ENCODE data around the gene STN1. TPM values are rescaled to one million over a fixed set of nuclear protein-coding genes. Genes with fewer than 3 reads are reported as not detected.

The STN1 gene
- total and polyA plus RNA-seq, 2 of the 8 experiments (the other 6 are each of a cell fraction or from before 2014, with no cell fraction given) = 10.1 to 12.4 TPM

DNA sequence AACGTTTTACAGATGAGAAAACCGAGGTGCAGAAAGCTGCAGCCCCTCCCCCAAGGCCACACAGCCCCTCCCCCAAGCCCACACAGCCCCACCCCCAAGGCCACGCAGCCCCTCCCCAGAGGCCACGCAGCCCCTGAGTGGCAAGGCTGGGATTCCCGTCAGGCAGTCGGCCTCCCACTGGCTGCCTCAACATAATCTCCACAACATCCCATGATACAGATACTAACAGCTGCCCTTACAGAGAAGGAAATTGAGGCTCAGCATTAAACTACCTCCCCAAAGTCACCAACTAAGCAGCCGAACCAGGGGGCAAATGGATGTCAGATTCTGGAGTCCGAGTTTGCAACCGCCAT, 78.5 kb downstream of the STN1 start:
- Histone ChIP-seq H2BK20ac (ENCODE audit: low read length) (peak overlapping the region; percentile 67; the same call in 1 of the 2 replicates), H3K4me2 (ENCODE audit: insufficient read depth in 1 of 2, low read depth in 2 of 2, low read length in 2 of 2) (peak overlapping the region in 1 of 2 experiments; percentile 47; a peak in 1 of 4 replicates), H3K56ac (replicated peaks; ENCODE audit: insufficient read length, low read depth, low read length) (no peak overlapping the region), H3K9me3 (ENCODE audit: insufficient read depth in 2 of 2, low read depth in 1 of 2, low read length in 1 of 2) (no peaks in the 10 kb centered on the region), H3K4me3 (ENCODE audit: extremely low read depth in 1 of 4, insufficient read depth in 2 of 4, low read depth in 3 of 4, low read length in 4 of 4) (no peak overlapping the region), H4K5ac (ENCODE audit: insufficient read length, low read depth, low read length) (no peak overlapping the region), H3K4me1 (replicated peaks in 1 of 4; ENCODE audit: control insufficient read depth in 3 of 4, insufficient read depth in 4 of 4, low read length in 3 of 4) (peaks cover 15 to 30% (median 27%) of the 10 kb centered on the region in 4 experiments), H2BK12ac (ENCODE audit: low read depth, low read length) (peak overlapping the region; percentile 93; the same call in 1 of the 2 replicates), H2BK15ac (ENCODE audit: low read length) (peak overlapping the region; percentile 94; the same call in 1 of the 2 replicates), H3K27me3 (replicated peaks in 1 of 4; ENCODE audit: control insufficient read depth in 3 of 4, extremely low read depth in 1 of 4, insufficient read depth in 3 of 4, low read length in 3 of 4) (no peaks in the 10 kb centered on the region), H3K9ac (replicated peaks in 1 of 4; ENCODE audit: extremely low read depth in 1 of 4, low read depth in 3 of 4, low read length in 3 of 4) (no peak overlapping the region), H3K79me2 (ENCODE audit: control insufficient read depth in 1 of 2, insufficient read depth in 2 of 2, low read length in 2 of 2) (no peaks in the 10 kb centered on the region), H3K23me2 (ENCODE audit: low read depth, low read length) (peaks cover 5% of the 10 kb centered on the region; the same call in 1 of the 2 replicates), H2BK5ac (ENCODE audit: low read depth, low read length) (peak overlapping the region; percentile 77; the same call in 1 of the 2 replicates), H2AFZ (ENCODE audit: low read length) (no peak overlapping the region), H4K20me1 (replicated peaks in 1 of 2; ENCODE audit: control insufficient read depth in 1 of 2, insufficient read depth in 2 of 2, low read length in 2 of 2) (no peaks in the 10 kb centered on the region), H2BK120ac (replicated peaks; ENCODE audit: low read depth, low read length) (peak overlapping the region; percentile 52), H2AK5ac (ENCODE audit: low read depth, low read length) (peak overlapping the region; percentile 92; the same call in 1 of the 2 replicates), H3K79me1 (ENCODE audit: low read depth, low read length) (no peaks in the 10 kb centered on the region), H3K4ac (replicated peaks; ENCODE audit: insufficient read length, low read depth, low read length) (no peak overlapping the region), H4K91ac (replicated peaks; ENCODE audit: insufficient read length, low read length) (peak overlapping the region; percentile 47), H3K36me3 (ENCODE audit: control insufficient read depth in 2 of 4, insufficient read depth in 4 of 4, low read length in 3 of 4) (no peaks in the 10 kb centered on the region), H3K18ac (ENCODE audit: extremely low read depth, low read length) (no peak overlapping the region), H4K8ac (ENCODE audit: extremely low read depth, insufficient read depth, low read length) (no peak overlapping the region), H3K14ac (ENCODE audit: insufficient read length) (no peak overlapping the region), H3K23ac (ENCODE audit: insufficient read length) (no peak overlapping the region), H3K27ac (ENCODE audit: low read depth, low read length) (no peak overlapping the region)
- whole genome bisulfite sequencing, 2 experiments (ENCODE audit: extremely low coverage in 1 of 2, insufficient coverage in 1 of 2, insufficient read length in 1 of 2, insufficient replicate concordance in 2 of 2, low coverage in 1 of 2, low lambda C conversion rate in 2 of 2, missing lambda C conversion rate in 1 of 2) = 76% methylated on average over 5 of the region's 9 CpGs; no CpG with 5 or more reads in 1 of the 2 experiments
- no peak for DNase-seq (ENCODE audit: low read depth in 1 of 2, low spot score in 2 of 2)
- TF ChIP-seq CBX5 (IDR thresholded peaks at IDR 0.05; ENCODE audit: low read depth, low read length) (no peak), GABPA (IDR thresholded peaks at IDR 0.05; ENCODE audit: borderline replicate concordance, insufficient read depth, low read length) (no peak), CBX8 (IDR thresholded peaks at IDR 0.05; ENCODE audit: borderline replicate concordance, low read depth, low read length) (no peak), SIRT6 (IDR thresholded peaks at IDR 0.05; ENCODE audit: low read length) (no peak), RXRA (IDR thresholded peaks at IDR 0.05; ENCODE audit: insufficient read depth, low read depth, low read length) (no peak), SRF (IDR thresholded peaks at IDR 0.05; ENCODE audit: low read depth, low read length) (no peak), TAF7 (optimal IDR thresholded peaks at IDR 0.05; ENCODE audit: borderline replicate concordance, low read depth, low read length) (no peak), TCF12 (IDR thresholded peaks at IDR 0.05; ENCODE audit: low read depth, low read length) (no peak)
- TF ChIP-seq, protein P1, sequence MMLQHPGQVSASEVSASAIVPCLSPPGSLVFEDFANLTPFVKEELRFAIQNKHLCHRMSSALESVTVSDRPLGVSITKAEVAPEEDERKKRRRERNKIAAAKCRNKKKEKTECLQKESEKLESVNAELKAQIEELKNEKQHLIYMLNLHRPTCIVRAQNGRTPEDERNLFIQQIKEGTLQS (IDR thresholded peaks at IDR 0.05; ENCODE audit: insufficient read depth, low read depth, low read length) = no peak
- POLR2A ChIA-PET (ENCODE audit: partially characterized antibody) = interaction anchor here (1.0 to 3.2 kb wide), 3 partner anchors 15 to 20 kb away, joined by 3 to 8 read pairs (median 3); partner anchors contain the start of gene SH3PXD2A
- CTCF ChIA-PET (ENCODE audit: partially characterized antibody) = interaction anchor here (0.7 to 3.5 kb wide), 9 partner anchors 8 to 127 kb away, joined by 3 to 10 read pairs (median 4); no protein-coding TSS in a partner anchor
- no peak for FAIRE-seq

Measured in H1 (cell line).